Suprapubic skin (tissue), 4 donors: ENCODE results near the gene HOXB2. TPM values are rescaled to one million over a fixed set of nuclear protein-coding genes. Genes with fewer than 3 reads are reported as not detected.

Experiments used
- DNase-seq, 2 donors: peaks; one replicate each; pipeline ENCODE4 v3.0.0-alpha.2; 2019; ENCODE audit warnings: low spot score in 2 of 2
- H3K27ac ChIP-seq: fragments of 200-600 bp; sonication (generic); one replicate; pipeline ENCODE4 v1.5.1; 2019
- H3K27me3 ChIP-seq: fragments of 200-600 bp; sonication (generic); one replicate; pipeline ENCODE4 v1.5.1; 2019
- H3K36me3 ChIP-seq: fragments of 200-600 bp; sonication (generic); one replicate; pipeline ENCODE4 v1.5.1; 2019
- H3K4me1 ChIP-seq: fragments of 200-600 bp; sonication (generic); one replicate; pipeline ENCODE4 v1.5.1; 2019
- H3K4me3 ChIP-seq: fragments of 200-600 bp; sonication (generic); one replicate; pipeline ENCODE4 v1.5.1; 2019; ENCODE audit warnings: mild to moderate bottlenecking
- H3K9me3 ChIP-seq: fragments of 200-600 bp; sonication (generic); one replicate; pipeline ENCODE4 v1.5.1; 2019
- CTCF ChIP-seq, 2 donors: fragments of 200-600 bp in 1 of 2; fragments of 450-650 bp in 1 of 2; sonication (generic) in 1 of 2; IDR thresholded peaks; one replicate each; pipeline ENCODE4 v1.5.1; 2016 to 2019; ENCODE audit warnings: antibody characterized with exemption in 2 of 2, mild to moderate bottlenecking in 1 of 2, moderate library complexity in 1 of 2
- EP300 ChIP-seq: sonication (generic); formaldehyde crosslinking; IDR thresholded peaks from one replicate; pipeline ENCODE4 v1.6.1; 2017; ENCODE audit warnings: antibody characterized with exemption
- POLR2A ChIP-seq, 2 donors: fragments of 450-650 bp; IDR thresholded peaks; one replicate each; pipeline ENCODE4 v1.6.1; 2017; ENCODE audit warnings: antibody characterized with exemption in 2 of 2, mild to moderate bottlenecking in 2 of 2, moderate library complexity in 2 of 2
- POLR2AphosphoS5 ChIP-seq, 3 donors: sonication (generic); formaldehyde crosslinking; IDR thresholded peaks; one replicate each; pipeline ENCODE4 v1.6.1; 2017; ENCODE audit warnings: antibody characterized with exemption in 3 of 3
- WGBS: methylation state at CpG from one replicate; pipeline ENCODE4 v1.1.5; 2018; 5-methylcytosine and 5-hydroxymethylcytosine counted together
- total RNA-seq, 4 donors: library from RNA; depleted of rRNA; stranded (reverse); fragments of >200 nt; gene quantifications; one replicate each; pipeline ENCODE4 v1.1.0, GENCODE V29; 2016

Gene HOXB2
- total RNA-seq, 4 donors from 2014 or later = 8.4 to 13.6 (median 9.9) TPM

DNA sequence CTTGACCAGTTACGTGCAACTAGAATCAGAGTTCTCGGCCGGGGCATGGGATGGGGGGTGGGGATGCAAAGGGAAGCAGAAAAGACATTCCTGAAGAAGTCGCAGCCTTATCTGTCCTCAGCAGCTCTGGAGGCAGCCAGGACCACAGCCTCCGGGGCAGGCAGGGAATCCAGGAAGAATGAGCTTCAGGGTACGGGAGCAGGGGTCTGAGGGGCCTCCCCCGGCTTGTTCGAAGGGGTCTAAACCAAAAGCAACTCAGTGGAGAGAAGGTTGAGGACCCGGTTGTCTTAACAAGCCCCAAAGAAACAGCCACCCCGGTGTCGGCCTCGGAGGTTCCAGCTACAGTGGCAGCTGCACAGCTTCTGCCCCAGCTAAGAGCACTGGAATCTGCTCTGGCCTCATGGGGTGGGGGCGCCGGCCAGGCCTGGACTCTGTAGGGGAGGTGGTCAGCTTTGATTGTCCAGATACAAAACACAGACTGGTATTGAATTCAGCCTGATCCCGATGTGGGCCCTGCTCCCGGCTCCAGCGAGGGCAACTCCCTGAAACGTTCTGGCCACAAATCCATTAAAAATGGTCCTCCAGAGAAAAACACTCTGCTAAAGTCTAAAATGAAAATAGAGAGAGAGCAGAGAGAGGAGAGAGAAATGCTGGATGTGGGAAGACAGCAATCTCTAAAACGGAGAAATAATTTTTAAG is 25.6 kb upstream of the HOXB2 start:
- no peak for DNase-seq
- Histone ChIP-seq H3K36me3 (no peaks in the 10 kb centered on the region), H3K4me3 (peak overlapping the region; percentile 29), H3K27me3 (peaks cover 3% of the 10 kb centered on the region), H3K4me1 (peaks cover 67% of the 10 kb centered on the region), H3K9me3 (no peaks in the 10 kb centered on the region), H3K27ac (peak overlapping the region; percentile 85)
- TF ChIP-seq CTCF (IDR thresholded peaks at IDR 0.05) = no peak
- TF ChIP-seq EP300 = no peak
- no peak for TF ChIP-seq POLR2A (IDR thresholded peaks at IDR 0.05)
- no peak for TF ChIP-seq POLR2AphosphoS5 (IDR thresholded peaks at IDR 0.05)
- 45% methylated on average over 11 of the region's 19 CpGs for WGBS

GRCh38 chr17:48569674-48570324 is 24.9 kb upstream of the HOXB2 start:
- Histone ChIP-seq H3K9me3 (no peaks in the 10 kb centered on the region), H3K36me3 (no peaks in the 10 kb centered on the region), H3K4me1 (peaks cover 70% of the 10 kb centered on the region), H3K27ac (peak overlapping the region; percentile 85), H3K4me3 (peak overlapping the region; percentile 29), H3K27me3 (peaks cover 3% of the 10 kb centered on the region)
- TF ChIP-seq EP300 = no peak
- TF ChIP-seq CTCF (IDR thresholded peaks at IDR 0.05) = no peak
- no peak for TF ChIP-seq POLR2AphosphoS5 (IDR thresholded peaks at IDR 0.05)
- TF ChIP-seq POLR2A (IDR thresholded peaks at IDR 0.05) = no peak
- DNase-seq = no peak
- WGBS = 78% methylated on average over 6 of the region's 6 CpGs

- Histone ChIP-seq H3K36me3 (no peaks in the 10 kb centered on the region), H3K27me3 (peaks cover 4% of the 10 kb centered on the region), H3K9me3 (no peaks in the 10 kb centered on the region), H3K4me3 (peak overlapping the region; percentile 25), H3K4me1 (peaks cover 70% of the 10 kb centered on the region), H3K27ac (no peak overlapping the region)
- TF ChIP-seq POLR2AphosphoS5 (IDR thresholded peaks at IDR 0.05) (no peak), EP300 (no peak), POLR2A (IDR thresholded peaks at IDR 0.05) (no peak), CTCF (IDR thresholded peaks at IDR 0.05) (no peak)
- no peak for DNase-seq
- WGBS = 61% methylated on average over 3 of the region's 3 CpGs
Observed at GRCh38 chr17:48569240-48569582, 24.3 kb upstream of the HOXB2 start.

GRCh38 chr17:48568499-48569239 is 23.8 kb upstream of the HOXB2 start:
- Histone ChIP-seq H3K4me1 (peaks cover 70% of the 10 kb centered on the region), H3K27me3 (peaks cover 6% of the 10 kb centered on the region), H3K36me3 (no peaks in the 10 kb centered on the region), H3K4me3 (peak overlapping the region; percentile 25), H3K9me3 (no peaks in the 10 kb centered on the region), H3K27ac (no peak overlapping the region)
- 39% methylated on average over 33 of the region's 33 CpGs for WGBS
- no peak for DNase-seq
- TF ChIP-seq EP300 = no peak
- no peak for TF ChIP-seq POLR2A (IDR thresholded peaks at IDR 0.05)
- peak in 1 of 3 donors; percentile 10 for TF ChIP-seq POLR2AphosphoS5 (IDR thresholded peaks at IDR 0.05)

- TF ChIP-seq POLR2AphosphoS5 (IDR thresholded peaks at IDR 0.05) = no peak
- no peak for TF ChIP-seq POLR2A (IDR thresholded peaks at IDR 0.05)
- peak overlapping the region; percentile 25 for H3K4me3 ChIP-seq
- no peak for DNase-seq
- H3K9me3 ChIP-seq = no peaks in the 10 kb centered on the region
- 78% methylated on average over 2 of the region's 2 CpGs for WGBS
- peaks cover 69% of the 10 kb centered on the region for H3K4me1 ChIP-seq
- H3K27me3 ChIP-seq = peaks cover 6% of the 10 kb centered on the region
- H3K36me3 ChIP-seq = no peaks in the 10 kb centered on the region
- H3K27ac ChIP-seq = no peak overlapping the region
Observed at GRCh38 chr17:48567646-48568354, 22.9 kb upstream of the HOXB2 start.
